WERI-Rb-1 (cell line): ENCODE measurements around the gene ARL8A.

Experiments
- DNase-seq: peaks from one replicate; pipeline ENCODE4 v3.0.0-alpha.2; 2020
- H3K27ac ChIP-seq: fragments of 250-450 bp; sonication (Bioruptor Pico); 2 replicates; pipeline ENCODE4 v1.5.1; 2020; ENCODE audit warnings: mild to moderate bottlenecking, moderate library complexity
- H3K27me3 ChIP-seq: fragments of 250-450 bp; sonication (Bioruptor Pico); 2 replicates; pipeline ENCODE4 v1.5.1; 2021; ENCODE audit warnings: mild to moderate bottlenecking, low read depth, moderate library complexity; ENCODE audit not compliant: insufficient read depth, severe bottlenecking
- H3K36me3 ChIP-seq: fragments of 250-450 bp; sonication (Bioruptor Pico); 2 replicates; pipeline ENCODE4 v1.5.1; 2020; ENCODE audit warnings: mild to moderate bottlenecking, moderate library complexity
- H3K4me3 ChIP-seq: 2 replicates; pipeline ENCODE4 v1.5.1; 2011; ENCODE audit warnings: low read depth, mild to moderate bottlenecking, control low read depth, low read length
- H3K9me3 ChIP-seq: fragments of 250-450 bp; sonication (Bioruptor Pico); 2 replicates; pipeline ENCODE4 v1.5.1; 2021; ENCODE audit warnings: mild to moderate bottlenecking, moderate library complexity; ENCODE audit not compliant: severe bottlenecking
- TF ChIP-seq, protein P1 (sequence below): IDR thresholded peaks from 2 replicates; pipeline ENCODE4 v1.5.1; 2011; ENCODE audit warnings: low read depth, mild to moderate bottlenecking, control low read depth, inconsistent platforms, low read length

The ARL8A gene

GRCh38 chr1:202140833-202141232 is 3.7 kb downstream of the ARL8A start:
- Histone ChIP-seq H3K36me3 (peaks cover 55% of the 10 kb centered on the region), H3K9me3 (no peaks in the 10 kb centered on the region), H3K27ac (no peak overlapping the region), H3K4me3 (no peak overlapping the region), H3K27me3 (no peaks in the 10 kb centered on the region)
- TF ChIP-seq, protein P1, sequence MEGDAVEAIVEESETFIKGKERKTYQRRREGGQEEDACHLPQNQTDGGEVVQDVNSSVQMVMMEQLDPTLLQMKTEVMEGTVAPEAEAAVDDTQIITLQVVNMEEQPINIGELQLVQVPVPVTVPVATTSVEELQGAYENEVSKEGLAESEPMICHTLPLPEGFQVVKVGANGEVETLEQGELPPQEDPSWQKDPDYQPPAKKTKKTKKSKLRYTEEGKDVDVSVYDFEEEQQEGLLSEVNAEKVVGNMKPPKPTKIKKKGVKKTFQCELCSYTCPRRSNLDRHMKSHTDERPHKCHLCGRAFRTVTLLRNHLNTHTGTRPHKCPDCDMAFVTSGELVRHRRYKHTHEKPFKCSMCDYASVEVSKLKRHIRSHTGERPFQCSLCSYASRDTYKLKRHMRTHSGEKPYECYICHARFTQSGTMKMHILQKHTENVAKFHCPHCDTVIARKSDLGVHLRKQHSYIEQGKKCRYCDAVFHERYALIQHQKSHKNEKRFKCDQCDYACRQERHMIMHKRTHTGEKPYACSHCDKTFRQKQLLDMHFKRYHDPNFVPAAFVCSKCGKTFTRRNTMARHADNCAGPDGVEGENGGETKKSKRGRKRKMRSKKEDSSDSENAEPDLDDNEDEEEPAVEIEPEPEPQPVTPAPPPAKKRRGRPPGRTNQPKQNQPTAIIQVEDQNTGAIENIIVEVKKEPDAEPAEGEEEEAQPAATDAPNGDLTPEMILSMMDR: no peak
- no peak for DNase-seq

GRCh38 chr1:202135221-202135721 is 9.3 kb downstream of the ARL8A start:
- Histone ChIP-seq H3K9me3 (no peaks in the 10 kb centered on the region), H3K27me3 (no peaks in the 10 kb centered on the region), H3K27ac (peak overlapping the region; percentile 64), H3K4me3 (no peak overlapping the region), H3K36me3 (peaks cover 73% of the 10 kb centered on the region)
- peak; percentile 88 for DNase-seq
- TF ChIP-seq, protein P1: peak; percentile 98

- Histone ChIP-seq H3K36me3 (peaks cover 72% of the 10 kb centered on the region), H3K9me3 (no peaks in the 10 kb centered on the region)
- no peak for DNase-seq
These were observed 9.8 kb downstream of the ARL8A start for GRCh38 chr1:202134645-202135172.

DNA sequence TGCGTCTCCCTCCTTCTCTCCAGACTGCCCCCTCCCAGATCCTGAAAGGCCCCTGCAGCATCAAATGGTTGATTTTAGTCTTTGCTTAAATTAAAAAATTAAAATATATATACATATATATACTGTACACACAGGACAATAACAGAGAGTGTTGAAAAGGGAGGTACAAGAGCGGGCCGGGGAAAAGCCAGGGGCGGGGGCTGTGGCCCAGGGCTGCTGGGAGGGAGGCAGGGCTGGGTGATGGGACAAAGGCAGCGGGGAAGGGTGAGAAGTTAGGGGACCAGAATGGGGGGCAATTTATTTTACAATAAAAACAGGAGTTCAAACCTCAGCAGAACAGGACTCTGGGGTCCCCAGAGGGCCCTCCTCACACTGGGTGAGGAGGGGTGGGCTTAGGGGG is 10.5 kb downstream of the ARL8A start:
- Histone ChIP-seq H3K4me3 (no peak overlapping the region), H3K27me3 (no peaks in the 10 kb centered on the region), H3K27ac (peak overlapping the region; percentile 92), H3K9me3 (no peaks in the 10 kb centered on the region), H3K36me3 (peaks cover 70% of the 10 kb centered on the region)
- DNase-seq: no peak
- TF ChIP-seq, protein P1: no peak

More at GRCh38 chr1:202134645-202135172, 9.8 kb downstream of the ARL8A start:
- TF ChIP-seq, protein P1: no peak
- Histone ChIP-seq H3K27ac (peak overlapping the region; percentile 64), H3K4me3 (no peak overlapping the region), H3K27me3 (no peaks in the 10 kb centered on the region)

DNA sequence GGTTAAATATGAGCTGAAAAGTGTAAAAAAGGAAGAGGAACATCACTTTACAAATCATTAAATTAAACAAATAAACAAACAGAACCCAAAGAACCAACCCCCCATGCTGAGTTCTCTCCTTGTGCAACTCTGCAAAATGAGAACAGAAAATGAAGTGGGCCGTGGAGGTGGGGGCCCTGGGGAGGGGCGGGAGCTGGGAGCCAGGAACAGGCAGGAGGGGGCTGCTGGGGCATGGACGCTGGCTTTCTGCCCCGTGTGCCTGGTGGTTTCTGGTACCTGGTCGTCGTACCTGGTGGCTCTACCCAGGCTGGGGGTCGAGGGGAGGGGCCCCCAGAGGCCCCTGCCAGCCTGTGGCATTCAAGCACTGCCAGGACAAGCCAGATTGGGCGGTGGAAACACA is 11.0 kb downstream of the ARL8A start:
- Histone ChIP-seq H3K27me3 (no peaks in the 10 kb centered on the region), H3K27ac (peak overlapping the region; percentile 92), H3K9me3 (no peaks in the 10 kb centered on the region), H3K4me3 (no peak overlapping the region), H3K36me3 (peaks cover 68% of the 10 kb centered on the region)
- DNase-seq: no peak
- TF ChIP-seq, protein P1: no peak

DNA sequence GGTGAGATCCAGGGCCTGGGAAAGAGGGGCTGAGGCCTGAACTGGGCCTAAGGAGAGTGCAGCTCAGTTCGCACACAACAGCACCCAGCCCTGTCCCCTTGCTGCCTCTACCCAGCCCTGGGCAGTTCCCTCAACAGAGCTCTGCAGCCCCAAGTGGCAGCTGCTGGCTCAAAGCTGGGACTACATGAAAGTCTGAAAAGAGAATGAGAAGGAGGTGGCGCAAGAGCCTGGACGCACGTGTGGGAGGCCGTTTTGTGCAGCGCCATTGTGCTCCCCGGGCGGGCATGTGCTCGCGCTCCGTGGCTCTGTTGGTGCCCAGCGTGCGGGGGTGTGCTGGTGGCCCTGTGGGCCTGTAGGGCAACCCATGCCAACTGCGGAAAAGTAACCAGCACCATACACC is 11.5 kb downstream of the ARL8A start:
- no peaks in the 10 kb centered on the region for H3K9me3 ChIP-seq
- H3K36me3 ChIP-seq: peaks cover 63% of the 10 kb centered on the region
- H3K27me3 ChIP-seq: no peaks in the 10 kb centered on the region
- TF ChIP-seq, protein P1: peak; percentile 59
- H3K27ac ChIP-seq: peak overlapping the region; percentile 92
- H3K4me3 ChIP-seq: no peak overlapping the region
- DNase-seq: peak; percentile 80
